GM12891 (cell line): Measurements from ENCODE around the gene CTSA.

ENCODE experiments used
- PAX5 ChIP-seq: IDR thresholded peaks from 2 replicates; pipeline ENCODE4 v1.6.1; 2011; ENCODE audit warnings: low read length, moderate library complexity, mild to moderate bottlenecking; ENCODE audit not compliant: insufficient read depth, severe bottlenecking
- POLR2A ChIP-seq: IDR thresholded peaks from 2 replicates; pipeline ENCODE4 v1.6.1; 2011; ENCODE audit warnings: low read depth, low read length, control low read depth
- POLR2AphosphoS5 ChIP-seq: IDR thresholded peaks from 2 replicates; pipeline ENCODE4 v1.6.1; 2011; ENCODE audit warnings: low read depth, low read length, control low read depth
- POU2F2 ChIP-seq: IDR thresholded peaks from 2 replicates; pipeline ENCODE4 v1.6.1; 2011; ENCODE audit warnings: low read depth, mild to moderate bottlenecking, control low read depth, low read length, moderate library complexity
- TAF1 ChIP-seq: IDR thresholded peaks from 2 replicates; pipeline ENCODE4 v1.6.1; 2011; ENCODE audit warnings: low read depth, low read length, control low read depth

GRCh38 chr20:45857882-45858216 is 33.3 kb upstream of the CTSA start:
- TF ChIP-seq TAF1, result no peak
- no peak for TF ChIP-seq POLR2AphosphoS5
- no peak for TF ChIP-seq POLR2A
- no peak for TF ChIP-seq POU2F2
- no peak for TF ChIP-seq PAX5
